K562 (cell line): Measurements from ENCODE around the gene ANKLE1. TPM values are rescaled to one million over a fixed set of nuclear protein-coding genes. Genes with fewer than 3 reads are reported as not detected.
A peak's percentile ranks its signal among the peaks of the same experiment; 100 is the strongest.

ENCODE experiments used
- CBX8 ChIP-seq: fragments of 200-600 bp; sonication (generic); IDR thresholded peaks from 2 replicates; pipeline ENCODE4 v1.6.1; 2012; ENCODE audit warnings: borderline replicate concordance, mixed run types, low read depth, mild to moderate bottlenecking, moderate library complexity, mixed read lengths, low read length, control low read depth, inconsistent platforms; ENCODE audit not compliant: poor library complexity, severe bottlenecking; ENCODE audit errors: extremely low read depth
- DEAF1 ChIP-seq: fragments of 450-650 bp; formaldehyde crosslinking; IDR thresholded peaks from 2 replicates; pipeline ENCODE4 v1.4.0; 2020; ENCODE audit warnings: mild to moderate bottlenecking, moderate library complexity
- ERF ChIP-seq: fragments of 450-650 bp; formaldehyde crosslinking; IDR thresholded peaks from 2 replicates; pipeline ENCODE4 v1.4.0; 2020; ENCODE audit warnings: mild to moderate bottlenecking, mixed read lengths
- GTF3C2 ChIP-seq: IDR thresholded peaks from 3 replicates; pipeline ENCODE4 v1.6.1; 2011; ENCODE audit warnings: borderline replicate concordance, mild to moderate bottlenecking, moderate library complexity; ENCODE audit not compliant: insufficient read length; ENCODE audit errors: extremely low read depth
- PRDM10 ChIP-seq: fragments of 450-650 bp; IDR thresholded peaks from 2 replicates; pipeline ENCODE4 v1.6.1; 2018; ENCODE audit not compliant: partially characterized antibody
- SUPT5H ChIP-seq: fragments of 450-650 bp; IDR thresholded peaks from 2 replicates; pipeline ENCODE4 v1.6.1; 2016
- ZBTB33 ChIP-seq: sonication (generic); formaldehyde crosslinking; IDR thresholded peaks from 2 replicates; pipeline ENCODE4 v1.8.1; 2023; ENCODE audit warnings: mild to moderate bottlenecking, missing genetic modification reagents
- ZFX ChIP-seq: sonication (generic); formaldehyde crosslinking; IDR thresholded peaks from 2 replicates; pipeline ENCODE4 v1.8.0; 2022; ENCODE audit warnings: mild to moderate bottlenecking, missing genetic modification reagents, moderate library complexity
- ZNF124 ChIP-seq: sonication (generic); formaldehyde crosslinking; IDR thresholded peaks from 2 replicates; pipeline ENCODE4 v1.8.1; 2022; ENCODE audit warnings: missing genetic modification reagents
- ZNF133 ChIP-seq: fragments of 250-450 bp; sonication (Bioruptor Pico); IDR thresholded peaks from 2 replicates; pipeline ENCODE4 v1.4.0; 2020; ENCODE audit warnings: mild to moderate bottlenecking
- ZNF24 ChIP-seq: fragments of 450-650 bp; IDR thresholded peaks from 2 replicates; pipeline ENCODE4 v1.6.1; 2016
- ZNF778 ChIP-seq: fragments of 450-650 bp; formaldehyde crosslinking; IDR thresholded peaks from 2 replicates; pipeline ENCODE4 v1.4.0; 2020; ENCODE audit warnings: mild to moderate bottlenecking, moderate library complexity
- ZZZ3 ChIP-seq: fragments of 450-650 bp; IDR thresholded peaks from 2 replicates; pipeline ENCODE4 v1.6.1; 2016; ENCODE audit warnings: antibody characterized with exemption, mild to moderate bottlenecking, moderate library complexity
- polyA plus RNA-seq, 8 experiments: library from polyadenylated mRNA; depleted of rRNA in 4 of 8; stranded (reverse) in 5 of 8; unstranded in 3 of 8; fragments of >200 nt; fragmentation: Nextera tagmentation in 2 of 8; fragmentation: Illumina TruSeq in 1 of 8; extraction: Ambion mirVana in 2 of 8; extraction: Trizol in 1 of 8; gene quantifications; 2 replicates each; pipeline versions ENCODE4 v1.2.1 to v1.2.3, GENCODE V29; 2011 to 2014; ENCODE audit warnings: inconsistent platforms in 1 of 8, missing spikeins in 1 of 8
- total RNA-seq, 7 experiments: library from RNA; depleted of rRNA in 6 of 7; stranded (reverse); fragments of >200 nt in 6 of 7; fragmentation: Illumina TruSeq in 2 of 7; extraction: Trizol in 2 of 7; gene quantifications; 2 replicates each; pipeline versions ENCODE4 v1.2.1 to v1.2.3, GENCODE V29; 2011 to 2021; ENCODE audit warnings: low replicate concordance in 1 of 7

Gene ANKLE1
- total and polyA plus RNA-seq, 9 of the 15 experiments (the other 6 are each of a cell fraction or from before 2014, with no cell fraction given) = 0.63 to 9.2 (median 2.9) TPM

- TF ChIP-seq PRDM10 (no peak), ZNF778 (CRISPR knock-in tag) (no peak), GTF3C2 (no peak), DEAF1 (CRISPR knock-in tag) (peak; percentile 64), CBX8 (no peak), ERF (CRISPR knock-in tag) (no peak), ZNF24 (no peak), SUPT5H (peak; percentile 74), ZFX (CRISPR knock-in tag) (peak; percentile 71), ZZZ3 (no peak), ZNF124 (no peak), ZBTB33 (CRISPR knock-in tag) (no peak), ZNF133 (CRISPR knock-in tag) (no peak)
Observed at GRCh38 chr19:17292301-17293074, 10.8 kb downstream of the ANKLE1 start (continued).
